K562 (cell line): ENCODE data around the gene GPR108. TPM values are rescaled to one million over a fixed set of nuclear protein-coding genes. Genes with fewer than 3 reads are reported as not detected.

ENCODE experiments used
- ZBTB40 ChIP-seq, 2 experiments: fragments of 450-650 bp in 1 of 2; sonication (generic) in 1 of 2; formaldehyde crosslinking in 1 of 2; IDR thresholded peaks; 2 replicates each; pipeline versions ENCODE4 v1.7.1 to v1.9.0; 2016 to 2022; ENCODE audit warnings: inconsistent platforms in 1 of 2, mild to moderate bottlenecking in 1 of 2, missing genetic modification reagents in 1 of 2
- polyA plus RNA-seq, 8 experiments: library from polyadenylated mRNA; depleted of rRNA in 4 of 8; stranded (reverse) in 5 of 8; unstranded in 3 of 8; fragments of >200 nt; fragmentation: Nextera tagmentation in 2 of 8; fragmentation: Illumina TruSeq in 1 of 8; extraction: Ambion mirVana in 2 of 8; extraction: Trizol in 1 of 8; gene quantifications; 2 replicates each; pipeline versions ENCODE4 v1.2.1 to v1.2.3, GENCODE V29; 2011 to 2014; ENCODE audit warnings: inconsistent platforms in 1 of 8, missing spikeins in 1 of 8
- total RNA-seq, 7 experiments: library from RNA; depleted of rRNA in 6 of 7; stranded (reverse); fragments of >200 nt in 6 of 7; fragmentation: Illumina TruSeq in 2 of 7; extraction: Trizol in 2 of 7; gene quantifications; 2 replicates each; pipeline versions ENCODE4 v1.2.1 to v1.2.3, GENCODE V29; 2011 to 2021; ENCODE audit warnings: low replicate concordance in 1 of 7

Gene GPR108
- total and polyA plus RNA-seq, 9 of the 15 experiments (the other 6 are each of a cell fraction or from before 2014, with no cell fraction given): 2.4 to 33.2 (median 24.4) TPM

- peak; percentile 39; the same call in 1 of the 2 replicates for TF ChIP-seq ZBTB40 (IDR thresholded peaks at IDR 0.05)
- TF ChIP-seq ZBTB40 (CRISPR knock-in tag; IDR thresholded peaks at IDR 0.05): no peak
- TF ChIP-seq, all 486 proteins: peak for 6
Observed at GRCh38 chr19:6773323-6773931, 36.0 kb upstream of the GPR108 start (continued).
